KOPT-K1 (cell line): Measurements from ENCODE around the gene ZNF221.
A peak's percentile ranks its signal among the peaks of the same experiment; 100 is the strongest.

Source experiments
- H3K27ac ChIP-seq: fragments of 200-600 bp; sonication (generic); 2 replicates; pipeline ENCODE4 v1.5.1; 2016; ENCODE audit warnings: antibody characterized with exemption, mild to moderate bottlenecking, low read depth, low read length; ENCODE audit not compliant: poor library complexity, severe bottlenecking
- H3K36me3 ChIP-seq: fragments of 200-600 bp; sonication (generic); 2 replicates; pipeline ENCODE4 v1.5.1; 2017; ENCODE audit warnings: antibody characterized with exemption, mild to moderate bottlenecking, low read length, moderate library complexity; ENCODE audit not compliant: insufficient read depth
- H3K9me3 ChIP-seq: fragments of 200-600 bp; sonication (generic); 2 replicates; pipeline ENCODE4 v1.5.1; 2017; ENCODE audit warnings: antibody characterized with exemption, low read length, mild to moderate bottlenecking; ENCODE audit not compliant: insufficient read depth, poor library complexity, severe bottlenecking

ZNF221 gene

GRCh38 chr19:43950834-43951645 lies at the start of gene ZNF221:
ZNF221 (plus strand) TSS chr19:43951228; CDS start chr19:43962727, 11,499 bp downstream.
- Histone ChIP-seq H3K9me3 (peaks cover 55% of the 10 kb centered on the region), H3K36me3 (no peaks in the 10 kb centered on the region), H3K27ac (no peak within 1 kb of the TSS)

GRCh38 chr19:43901395-43902390 lies 49.3 kb upstream of the ZNF221 start:
- peaks cover 18% of the 10 kb centered on the region for H3K9me3 ChIP-seq
- H3K36me3 ChIP-seq = no peaks in the 10 kb centered on the region
- no peak overlapping the region for H3K27ac ChIP-seq

- Histone ChIP-seq H3K9me3 (peaks cover 18% of the 10 kb centered on the region), H3K36me3 (no peaks in the 10 kb centered on the region), H3K27ac (no peak overlapping the region)
Observed at GRCh38 chr19:43902399-43902798, 48.6 kb upstream of the ZNF221 start.

GRCh38 chr19:43905897-43906296 lies 45.1 kb upstream of the ZNF221 start:
- Histone ChIP-seq H3K27ac (no peak overlapping the region), H3K9me3 (peaks cover 24% of the 10 kb centered on the region), H3K36me3 (no peaks in the 10 kb centered on the region)

- Histone ChIP-seq H3K27ac (no peak overlapping the region), H3K36me3 (no peaks in the 10 kb centered on the region), H3K9me3 (peaks cover 24% of the 10 kb centered on the region)
Observed at GRCh38 chr19:43906774-43907173, 44.3 kb upstream of the ZNF221 start.

GRCh38 chr19:43908659-43909058 lies 42.4 kb upstream of the ZNF221 start:
- no peak overlapping the region for H3K27ac ChIP-seq
- peaks cover 40% of the 10 kb centered on the region for H3K9me3 ChIP-seq
- peaks cover 13% of the 10 kb centered on the region for H3K36me3 ChIP-seq

GRCh38 chr19:43910884-43911283 lies 40.1 kb upstream of the ZNF221 start:
- H3K27ac ChIP-seq = no peak overlapping the region
- H3K36me3 ChIP-seq = peaks cover 36% of the 10 kb centered on the region
- peaks cover 62% of the 10 kb centered on the region for H3K9me3 ChIP-seq

GRCh38 chr19:43913383-43913782 lies 37.6 kb upstream of the ZNF221 start:
- H3K9me3 ChIP-seq = peaks cover 76% of the 10 kb centered on the region
- H3K27ac ChIP-seq = no peak overlapping the region
- H3K36me3 ChIP-seq = peaks cover 61% of the 10 kb centered on the region

- Histone ChIP-seq H3K36me3 (peaks cover 67% of the 10 kb centered on the region), H3K9me3 (peaks cover 82% of the 10 kb centered on the region), H3K27ac (no peak overlapping the region)
Observed at GRCh38 chr19:43914051-43914450, 37.0 kb upstream of the ZNF221 start.

GRCh38 chr19:43923875-43924274 lies 27.2 kb upstream of the ZNF221 start:
- no peak overlapping the region for H3K27ac ChIP-seq
- peaks cover 23% of the 10 kb centered on the region for H3K9me3 ChIP-seq
- H3K36me3 ChIP-seq = peaks cover 100% of the 10 kb centered on the region

GRCh38 chr19:43928820-43929219 lies 22.2 kb upstream of the ZNF221 start:
- peaks cover 94% of the 10 kb centered on the region for H3K36me3 ChIP-seq

GRCh38 chr19:43934055-43934984 lies 16.7 kb upstream of the ZNF221 start:
- Histone ChIP-seq H3K36me3 (peaks cover 39% of the 10 kb centered on the region), H3K27ac (peak overlapping the region; percentile 72), H3K9me3 (peaks cover 3% of the 10 kb centered on the region)

More at GRCh38 chr19:43928820-43929219, 22.2 kb upstream of the ZNF221 start:
- H3K27ac ChIP-seq = no peak overlapping the region
- no peaks in the 10 kb centered on the region for H3K9me3 ChIP-seq

GRCh38 chr19:43934985-43935708 lies 15.9 kb upstream of the ZNF221 start, which contains the start of gene ZNF45:
ZNF45 (minus strand) TSS chr19:43935282; CDS start chr19:43922185, 13,097 bp downstream.
- H3K36me3 ChIP-seq = peaks cover 31% of the 10 kb centered on the region
- peak within 1 kb of the TSS; percentile 72 for H3K27ac ChIP-seq
- peaks cover 9% of the 10 kb centered on the region for H3K9me3 ChIP-seq

GRCh38 chr19:43936188-43936587 lies 14.8 kb upstream of the ZNF221 start:
- Histone ChIP-seq H3K9me3 (peaks cover 13% of the 10 kb centered on the region), H3K36me3 (peaks cover 21% of the 10 kb centered on the region), H3K27ac (no peak overlapping the region)
